ENCODE results near the gene FAHD2B.
A peak's percentile ranks its signal among the peaks of the same experiment; 100 is the strongest.
"Not testable (repeated sequence)": the region's sequence is repeated elsewhere in the genome, so short reads cannot be mapped to it uniquely, and the experiment has no call there.

The FAHD2B gene, protein sequence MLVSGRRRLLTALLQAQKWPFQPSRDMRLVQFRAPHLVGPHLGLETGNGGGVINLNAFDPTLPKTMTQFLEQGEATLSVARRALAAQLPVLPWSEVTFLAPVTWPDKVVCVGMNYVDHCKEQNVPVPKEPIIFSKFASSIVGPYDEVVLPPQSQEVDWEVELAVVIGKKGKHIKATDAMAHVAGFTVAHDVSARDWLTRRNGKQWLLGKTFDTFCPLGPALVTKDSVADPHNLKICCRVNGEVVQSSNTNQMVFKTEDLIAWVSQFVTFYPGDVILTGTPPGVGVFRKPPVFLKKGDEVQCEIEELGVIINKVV

DNA sequence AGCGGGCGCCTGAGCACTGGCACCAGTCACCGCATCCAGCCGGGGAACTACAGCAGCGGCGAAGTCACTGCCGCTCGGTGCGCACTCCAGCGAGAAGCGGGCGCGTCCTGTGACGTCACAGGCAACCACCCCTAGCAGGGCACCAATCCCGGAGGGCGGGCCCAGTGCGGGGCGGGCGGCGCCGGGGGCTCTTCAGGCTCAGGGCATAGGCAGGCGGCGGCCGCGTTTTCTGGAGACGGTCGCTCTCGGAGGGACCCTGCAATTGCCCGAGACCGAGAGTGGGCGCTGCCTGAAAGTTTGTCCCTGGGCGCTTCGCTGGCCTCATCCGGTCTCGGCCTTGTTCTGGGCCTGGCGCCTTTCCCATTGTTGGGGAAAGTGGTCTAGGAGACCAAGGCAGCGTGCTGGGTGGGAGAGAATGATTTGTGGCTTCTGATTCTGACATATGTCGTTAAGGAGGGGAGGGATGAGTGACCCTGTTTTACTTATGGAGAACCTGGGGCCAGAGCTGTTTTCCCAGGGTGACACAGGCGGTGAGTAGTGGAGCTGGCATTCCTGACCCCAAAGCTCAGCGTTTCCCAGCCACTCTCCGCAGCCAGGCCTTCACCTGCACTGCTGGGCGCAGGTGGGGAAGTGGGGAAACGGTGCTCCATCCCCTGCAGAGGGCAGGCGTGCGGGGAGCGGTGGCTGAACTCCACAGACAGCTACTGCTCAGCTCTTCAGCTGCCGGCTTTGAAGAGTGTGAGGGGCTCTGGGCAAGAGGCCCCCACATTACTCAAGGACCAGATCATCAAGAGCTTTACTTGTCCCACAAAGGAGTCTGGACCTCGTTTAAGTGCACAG, at the start of gene FAHD2B:
FAHD2B (minus strand) TSS at position 111 of the 840 bp plus-strand sequence. CDS start 3,176 bp downstream, outside the sequence.
- Histone ChIP-seq H3K27me3 (replicated peaks; ENCODE audit: control insufficient read depth, insufficient read depth, low read length) (peaks cover 16% of the 10 kb centered on the region), H3K4me3 (ENCODE audit: low read length) (peak within 1 kb of the TSS; percentile 37)
- not testable (repeated sequence) for H3K36me3 ChIP-seq (ENCODE audit: control insufficient read depth, insufficient read depth, low read length, severe bottlenecking); H3K4me1 ChIP-seq (ENCODE audit: control insufficient read depth, insufficient read depth, low read length); H3K9me3 ChIP-seq (ENCODE audit: control insufficient read depth, low read length); H3K9ac ChIP-seq (ENCODE audit: low read length)
- peak; percentile 81 for DNase-seq (ENCODE audit: low read depth)

DNA sequence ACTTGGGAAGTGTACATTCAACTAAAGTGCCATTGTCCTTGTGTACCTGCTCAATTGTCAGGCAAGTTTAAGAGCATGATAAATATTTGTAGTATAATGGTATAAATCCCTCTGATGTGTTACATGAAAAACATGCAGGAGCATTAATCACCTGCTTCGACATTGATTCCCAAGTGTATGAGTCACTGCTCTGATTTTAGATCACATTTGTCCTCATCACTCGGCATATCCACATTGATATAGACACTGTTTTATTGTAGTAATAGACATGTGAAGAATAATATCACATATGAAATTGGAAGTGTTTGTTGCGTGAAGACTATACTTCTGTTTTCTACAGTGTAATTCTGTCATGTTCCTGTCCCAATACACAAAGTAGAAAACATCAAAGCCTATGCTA, 49.3 kb upstream of the FAHD2B start:
- H3K36me3 ChIP-seq (ENCODE audit: control insufficient read depth, insufficient read depth, low read length, severe bottlenecking); H3K4me3 ChIP-seq (ENCODE audit: low read length); H3K9me3 ChIP-seq (ENCODE audit: control insufficient read depth, low read length); DNase-seq (ENCODE audit: low read depth); H3K9ac ChIP-seq (ENCODE audit: low read length); H3K4me1 ChIP-seq (ENCODE audit: control insufficient read depth, insufficient read depth, low read length); H3K27me3 ChIP-seq (replicated peaks; ENCODE audit: control insufficient read depth, insufficient read depth, low read length): not testable (repeated sequence)

DNA sequence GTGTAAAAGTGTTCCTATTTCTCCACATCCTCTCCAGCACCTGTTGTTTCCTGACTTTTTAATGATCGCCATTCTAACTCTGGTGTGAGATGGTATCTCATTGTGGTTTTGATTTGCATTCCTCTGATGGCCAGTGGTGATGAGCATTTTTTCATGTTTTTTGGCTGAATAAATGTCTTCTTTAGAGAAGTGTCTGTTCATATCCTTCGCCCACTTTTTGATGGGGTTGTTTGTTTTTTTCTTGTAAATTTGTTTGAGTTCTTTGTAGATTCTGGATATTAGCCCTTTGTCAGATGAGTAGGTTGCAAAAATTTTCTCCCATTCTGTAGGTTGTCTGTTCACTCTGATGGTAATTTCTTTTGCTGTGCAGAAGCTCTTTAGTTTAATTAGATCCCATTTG, 34.4 kb upstream of the FAHD2B start:
- H3K27me3 ChIP-seq (replicated peaks; ENCODE audit: control insufficient read depth, insufficient read depth, low read length); H3K4me1 ChIP-seq (ENCODE audit: control insufficient read depth, insufficient read depth, low read length); H3K9ac ChIP-seq (ENCODE audit: low read length); H3K9me3 ChIP-seq (ENCODE audit: control insufficient read depth, low read length); DNase-seq (ENCODE audit: low read depth); H3K4me3 ChIP-seq (ENCODE audit: low read length); H3K36me3 ChIP-seq (ENCODE audit: control insufficient read depth, insufficient read depth, low read length, severe bottlenecking): not testable (repeated sequence)

DNA sequence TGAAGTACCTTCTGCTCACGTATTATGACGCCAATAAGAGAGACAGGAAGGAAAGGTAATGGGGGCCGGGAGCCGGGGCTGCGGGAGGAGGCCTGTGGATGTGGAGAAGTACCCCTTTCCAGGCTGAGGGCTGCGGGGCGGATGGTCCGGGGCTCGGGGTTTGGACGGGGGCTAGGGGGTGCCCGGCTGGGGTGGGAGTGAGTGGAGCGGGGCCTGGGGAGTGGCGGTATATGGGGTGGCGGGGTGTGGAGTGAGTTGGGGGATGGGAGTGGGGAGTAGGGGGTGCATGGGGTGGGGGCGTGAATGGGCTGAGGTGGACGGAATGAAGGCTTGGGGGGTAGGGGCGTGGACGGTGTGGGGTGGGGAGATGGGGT, 19.2 kb upstream of the FAHD2B start:
- Histone ChIP-seq H3K9ac (ENCODE audit: low read length) (peak overlapping the region; percentile 92), H3K4me3 (ENCODE audit: low read length) (peak overlapping the region; percentile 86)
- not testable (repeated sequence) for H3K36me3 ChIP-seq (ENCODE audit: control insufficient read depth, insufficient read depth, low read length, severe bottlenecking); H3K27me3 ChIP-seq (replicated peaks; ENCODE audit: control insufficient read depth, insufficient read depth, low read length); H3K9me3 ChIP-seq (ENCODE audit: control insufficient read depth, low read length); DNase-seq (ENCODE audit: low read depth); H3K4me1 ChIP-seq (ENCODE audit: control insufficient read depth, insufficient read depth, low read length)

DNA sequence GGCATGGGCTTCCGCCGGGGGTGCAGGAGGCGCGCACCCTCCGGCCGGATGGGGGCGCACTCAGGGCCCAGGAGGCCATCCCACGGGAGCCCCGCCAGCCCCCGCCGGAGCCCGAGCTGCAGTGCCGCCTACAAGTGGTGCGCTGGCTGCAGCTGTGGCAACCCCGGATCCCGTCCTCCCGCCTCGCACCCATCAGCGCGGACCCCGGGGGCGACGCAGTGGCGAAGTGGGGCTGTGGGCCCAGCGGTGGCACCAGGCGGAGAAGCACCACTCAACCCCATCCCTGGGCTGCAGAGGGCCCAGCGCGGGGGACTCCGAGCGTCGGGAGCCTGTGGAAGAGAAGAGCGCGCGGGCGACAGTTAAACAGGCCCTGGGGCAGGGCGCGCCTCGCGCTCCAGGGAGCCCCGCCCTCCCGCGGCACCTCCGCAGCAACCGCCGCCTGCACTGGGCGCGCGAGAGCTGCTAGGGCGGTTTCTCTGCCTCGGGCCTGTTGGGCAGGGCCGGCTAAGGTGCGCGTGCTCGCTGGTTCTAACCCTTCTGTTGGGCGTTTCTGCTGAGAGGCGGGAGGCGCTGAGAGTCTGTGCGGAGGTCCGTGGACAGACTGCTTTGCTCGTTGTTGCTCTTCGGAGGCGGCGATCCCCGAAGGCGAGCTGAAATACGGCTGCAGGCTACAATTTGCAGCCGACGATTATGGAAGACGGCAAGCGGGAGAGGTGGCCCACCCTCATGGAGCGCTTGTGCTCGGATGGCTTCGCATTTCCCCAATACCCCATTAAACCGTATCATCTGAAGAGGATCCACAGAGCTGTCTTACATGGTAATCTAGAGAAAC, 18.6 kb upstream of the FAHD2B start, which contains the start of gene ANKRD36:
ANKRD36 (plus strand) TSS at position 104 of the 832 bp plus-strand sequence; CDS start at position 691, 587 bp downstream.
- not testable (repeated sequence) for H3K9me3 ChIP-seq (ENCODE audit: control insufficient read depth, low read length); H3K36me3 ChIP-seq (ENCODE audit: control insufficient read depth, insufficient read depth, low read length, severe bottlenecking); H3K27me3 ChIP-seq (replicated peaks; ENCODE audit: control insufficient read depth, insufficient read depth, low read length); H3K4me1 ChIP-seq (ENCODE audit: control insufficient read depth, insufficient read depth, low read length)
- Histone ChIP-seq H3K4me3 (ENCODE audit: low read length) (peak within 1 kb of the TSS; percentile 86), H3K9ac (ENCODE audit: low read length) (peak within 1 kb of the TSS; percentile 92)
- DNase-seq (ENCODE audit: low read depth) = peak; percentile 88

DNA sequence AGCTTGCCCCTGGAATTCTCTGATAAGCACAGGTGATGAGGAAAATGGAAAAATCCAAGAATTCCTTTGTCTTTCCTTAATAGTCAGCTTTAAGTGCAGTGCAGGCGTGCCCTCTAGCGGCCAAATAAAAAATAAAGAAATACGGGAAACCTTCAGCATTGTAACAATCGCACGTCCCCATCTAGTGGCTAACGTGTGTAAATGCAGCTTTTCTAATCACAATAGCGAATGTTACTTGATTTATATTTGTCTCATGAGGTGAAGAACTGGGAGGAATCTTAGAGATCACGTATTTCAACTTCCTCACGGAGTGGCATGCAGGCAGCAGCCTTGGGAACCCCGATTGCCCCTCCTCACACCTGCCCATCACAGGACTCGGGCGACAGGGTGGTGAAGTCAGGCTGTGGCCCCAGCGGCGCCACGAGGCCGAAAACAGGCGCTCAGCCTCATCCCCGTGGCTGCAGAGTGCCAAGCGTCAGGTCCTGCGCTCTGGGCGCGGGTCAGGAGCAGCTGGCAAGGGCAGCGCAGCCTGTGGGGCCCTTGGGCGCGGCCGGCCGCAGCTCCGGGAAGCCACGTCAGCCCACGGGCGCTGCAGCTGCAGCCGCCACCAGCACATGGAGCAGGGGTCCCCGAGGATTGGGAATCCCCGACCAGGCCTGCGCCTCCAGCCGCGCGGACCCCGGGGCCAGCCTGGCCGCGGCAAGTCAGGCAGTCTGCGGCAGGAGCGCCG, 17.8 kb upstream of the FAHD2B start:
- not testable (repeated sequence) for H3K27me3 ChIP-seq (replicated peaks; ENCODE audit: control insufficient read depth, insufficient read depth, low read length)
- peak; percentile 52 for DNase-seq (ENCODE audit: low read depth)

DNA sequence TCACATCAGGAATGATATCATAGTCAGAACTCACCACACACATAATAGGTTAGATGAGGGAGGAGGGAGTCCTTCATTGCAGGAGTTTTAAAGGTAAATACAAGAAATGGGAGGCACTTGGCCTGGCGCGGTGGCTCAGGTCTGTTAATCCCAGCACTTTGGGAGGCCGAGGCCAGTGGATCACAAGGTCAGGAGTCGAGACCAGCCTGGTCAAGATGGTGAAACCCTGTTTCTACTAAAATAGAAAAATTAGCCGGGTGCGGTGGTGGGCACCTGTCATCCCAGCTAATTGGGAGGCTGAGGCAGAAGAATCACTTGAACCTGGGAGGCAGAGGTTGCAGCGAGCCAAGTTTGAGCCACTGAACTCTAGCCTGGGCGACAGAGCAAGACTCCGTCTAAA, 16.6 kb upstream of the FAHD2B start:
- H3K36me3 ChIP-seq (ENCODE audit: control insufficient read depth, insufficient read depth, low read length, severe bottlenecking); H3K9me3 ChIP-seq (ENCODE audit: control insufficient read depth, low read length): not testable (repeated sequence)

More for the DNA sequence above, 17.8 kb upstream of the FAHD2B start:
- H3K4me1 ChIP-seq (ENCODE audit: control insufficient read depth, insufficient read depth, low read length); H3K9me3 ChIP-seq (ENCODE audit: control insufficient read depth, low read length); H3K36me3 ChIP-seq (ENCODE audit: control insufficient read depth, insufficient read depth, low read length, severe bottlenecking): not testable (repeated sequence)
- Histone ChIP-seq H3K4me3 (ENCODE audit: low read length) (peak overlapping the region; percentile 86), H3K9ac (ENCODE audit: low read length) (peak overlapping the region; percentile 92)

DNA sequence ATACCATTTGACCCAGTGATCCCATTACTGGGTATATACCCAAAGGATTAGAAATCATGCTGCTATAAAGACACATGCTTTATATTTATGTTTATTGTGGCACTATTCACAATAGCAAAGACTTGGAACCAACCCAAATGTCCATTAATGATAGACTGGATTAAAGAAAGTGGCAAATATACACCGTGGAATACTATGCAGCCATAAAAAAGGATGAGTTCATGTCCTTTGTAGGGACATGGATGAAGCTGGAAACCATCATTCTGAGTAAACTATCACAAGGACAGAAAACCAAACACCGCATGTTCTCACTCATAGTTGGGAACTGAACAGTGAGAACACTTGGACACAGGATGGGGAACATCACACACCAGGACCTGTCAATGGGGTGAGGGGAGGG, 12.2 kb upstream of the FAHD2B start:
- H3K4me1 ChIP-seq (ENCODE audit: control insufficient read depth, insufficient read depth, low read length); DNase-seq (ENCODE audit: low read depth); H3K9ac ChIP-seq (ENCODE audit: low read length); H3K36me3 ChIP-seq (ENCODE audit: control insufficient read depth, insufficient read depth, low read length, severe bottlenecking); H3K4me3 ChIP-seq (ENCODE audit: low read length); H3K9me3 ChIP-seq (ENCODE audit: control insufficient read depth, low read length); H3K27me3 ChIP-seq (replicated peaks; ENCODE audit: control insufficient read depth, insufficient read depth, low read length): not testable (repeated sequence)

More for the DNA sequence above, 16.6 kb upstream of the FAHD2B start:
- not testable (repeated sequence) for H3K27me3 ChIP-seq (replicated peaks; ENCODE audit: control insufficient read depth, insufficient read depth, low read length); DNase-seq (ENCODE audit: low read depth); H3K4me3 ChIP-seq (ENCODE audit: low read length); H3K4me1 ChIP-seq (ENCODE audit: control insufficient read depth, insufficient read depth, low read length); H3K9ac ChIP-seq (ENCODE audit: low read length)

DNA sequence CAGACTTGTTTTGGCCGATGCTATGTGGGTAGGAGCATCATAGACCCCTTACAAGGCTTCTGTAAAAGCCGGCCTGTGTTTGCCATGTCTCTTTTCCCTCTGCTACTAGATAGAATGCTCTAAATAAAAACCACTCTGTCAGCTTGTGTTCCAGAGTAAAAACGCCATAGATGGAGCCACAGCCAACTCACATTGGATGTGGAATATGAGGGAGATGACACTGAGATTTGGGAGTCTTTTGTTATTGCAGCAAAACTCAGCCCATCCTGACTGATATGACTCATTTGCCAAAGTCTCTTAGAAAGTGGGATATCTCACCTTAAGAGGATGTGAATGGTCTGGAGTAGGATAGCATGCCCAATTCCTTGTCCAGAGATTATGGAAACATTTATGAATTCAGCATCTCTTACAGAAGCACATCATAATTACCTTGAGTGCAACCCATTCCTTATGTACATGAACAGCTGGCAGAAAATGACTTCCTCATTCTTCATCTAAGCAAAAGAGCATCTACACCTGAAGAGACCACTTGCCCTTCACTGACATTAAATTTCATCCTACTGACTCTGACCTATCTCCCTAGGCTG, 4.2 kb upstream of the FAHD2B start:
- not testable (repeated sequence) for H3K36me3 ChIP-seq (ENCODE audit: control insufficient read depth, insufficient read depth, low read length, severe bottlenecking); H3K4me3 ChIP-seq (ENCODE audit: low read length); H3K9ac ChIP-seq (ENCODE audit: low read length); H3K9me3 ChIP-seq (ENCODE audit: control insufficient read depth, low read length); H3K4me1 ChIP-seq (ENCODE audit: control insufficient read depth, insufficient read depth, low read length); DNase-seq (ENCODE audit: low read depth)
- peaks cover 16% of the 10 kb centered on the region for H3K27me3 ChIP-seq (replicated peaks; ENCODE audit: control insufficient read depth, insufficient read depth, low read length)

DNA sequence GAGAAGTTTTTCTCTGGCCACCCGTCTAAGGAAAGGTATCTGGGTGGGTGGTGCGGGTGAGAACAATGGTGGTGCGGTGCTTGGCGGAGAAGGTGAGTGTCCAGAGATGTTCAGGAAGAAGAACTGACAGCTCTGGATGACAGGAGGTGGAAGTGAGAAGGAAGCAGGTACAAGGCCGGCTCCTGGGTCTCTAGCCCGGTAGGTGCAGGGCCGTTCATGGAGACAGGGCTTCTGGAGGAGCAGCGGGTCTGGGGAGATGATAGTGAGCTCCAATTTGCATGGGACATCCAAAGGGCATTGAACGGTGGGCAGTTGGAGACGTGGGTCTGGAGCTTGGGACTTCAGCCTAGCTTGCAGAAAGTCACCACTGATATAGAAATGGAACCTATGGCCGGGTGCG, 979 bp upstream of the FAHD2B start:
- Histone ChIP-seq H3K9me3 (ENCODE audit: control insufficient read depth, low read length) (no peaks in the 10 kb centered on the region), H3K4me1 (ENCODE audit: control insufficient read depth, insufficient read depth, low read length) (no peaks in the 10 kb centered on the region), H3K36me3 (ENCODE audit: control insufficient read depth, insufficient read depth, low read length, severe bottlenecking) (no peaks in the 10 kb centered on the region), H3K9ac (ENCODE audit: low read length) (no peak overlapping the region), H3K4me3 (ENCODE audit: low read length) (no peak overlapping the region), H3K27me3 (replicated peaks; ENCODE audit: control insufficient read depth, insufficient read depth, low read length) (peaks cover 16% of the 10 kb centered on the region)
- DNase-seq (ENCODE audit: low read depth) = no peak

Data from adipocyte (in vitro differentiated cells).